ENCODE measurements around the gene NCOR2.

The NCOR2 gene

DNA sequence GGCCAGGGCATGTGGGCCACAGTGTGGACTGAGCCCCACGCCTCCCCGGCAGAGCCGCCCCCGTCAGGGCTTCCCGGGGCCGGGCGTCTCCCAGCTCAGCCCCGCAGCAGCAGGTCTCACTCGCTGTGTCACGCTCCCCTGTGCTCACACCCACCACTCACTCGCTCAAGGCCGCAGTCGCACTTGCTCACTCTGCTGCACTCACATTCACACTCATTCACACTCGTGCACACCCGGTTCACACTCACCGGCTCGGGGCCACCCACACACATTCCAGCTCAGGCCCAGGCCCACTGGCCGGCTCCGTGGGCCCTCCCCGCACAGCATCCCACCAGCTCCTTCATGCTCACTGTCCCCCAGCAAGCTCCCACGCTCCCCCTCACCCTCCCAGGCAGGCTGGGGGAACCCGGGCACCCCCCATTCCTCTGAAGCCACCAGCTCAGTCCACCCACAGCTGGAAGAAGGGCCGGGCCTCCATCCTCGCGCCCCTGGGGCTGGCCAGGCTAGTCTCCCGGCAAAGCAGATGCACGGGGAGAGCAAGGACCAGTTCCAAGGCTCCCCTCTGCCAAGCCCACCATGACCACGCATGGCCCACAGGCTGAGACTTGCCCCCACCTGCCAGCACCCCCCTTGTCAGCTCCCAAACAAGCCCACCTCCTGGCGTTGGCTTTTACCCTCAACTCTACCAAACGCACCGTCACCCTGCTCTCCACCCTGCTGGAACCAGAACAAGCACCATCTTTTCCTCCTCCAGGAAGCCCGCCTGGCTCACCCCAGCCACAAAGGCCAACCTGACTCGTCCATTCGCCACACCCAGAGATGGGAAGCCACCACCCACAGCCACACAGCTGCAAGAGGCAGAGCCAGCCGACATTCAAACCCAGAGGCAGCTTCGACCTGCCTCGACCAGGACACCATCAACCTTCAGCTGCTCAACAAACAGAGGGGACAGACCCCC, 28.0 kb downstream of the NCOR2 start:
- TF ChIP-seq ISL1 (CRISPR knock-in tag; IDR thresholded peaks at IDR 0.05) (no peak), TCF4 (CRISPR knock-in tag; IDR thresholded peaks at IDR 0.05; ENCODE audit: borderline replicate concordance) (no peak), PPARA (CRISPR knock-in tag; IDR thresholded peaks at IDR 0.05; ENCODE audit: borderline replicate concordance) (no peak), ZNF8 (CRISPR knock-in tag; IDR thresholded peaks at IDR 0.05) (no peak), ARNTL (CRISPR knock-in tag; IDR thresholded peaks at IDR 0.05; ENCODE audit: borderline replicate concordance, low read depth) (no peak), ESRRG (CRISPR knock-in tag; IDR thresholded peaks at IDR 0.05) (no peak), ZNF565 (CRISPR knock-in tag; conservative IDR thresholded peaks at IDR 0.05; ENCODE audit: low read depth) (no peak), RARB (CRISPR knock-in tag; IDR thresholded peaks at IDR 0.05) (no peak), ZFP3 (CRISPR knock-in tag; IDR thresholded peaks at IDR 0.05) (no peak)
- TF ChIP-seq, protein P1, sequence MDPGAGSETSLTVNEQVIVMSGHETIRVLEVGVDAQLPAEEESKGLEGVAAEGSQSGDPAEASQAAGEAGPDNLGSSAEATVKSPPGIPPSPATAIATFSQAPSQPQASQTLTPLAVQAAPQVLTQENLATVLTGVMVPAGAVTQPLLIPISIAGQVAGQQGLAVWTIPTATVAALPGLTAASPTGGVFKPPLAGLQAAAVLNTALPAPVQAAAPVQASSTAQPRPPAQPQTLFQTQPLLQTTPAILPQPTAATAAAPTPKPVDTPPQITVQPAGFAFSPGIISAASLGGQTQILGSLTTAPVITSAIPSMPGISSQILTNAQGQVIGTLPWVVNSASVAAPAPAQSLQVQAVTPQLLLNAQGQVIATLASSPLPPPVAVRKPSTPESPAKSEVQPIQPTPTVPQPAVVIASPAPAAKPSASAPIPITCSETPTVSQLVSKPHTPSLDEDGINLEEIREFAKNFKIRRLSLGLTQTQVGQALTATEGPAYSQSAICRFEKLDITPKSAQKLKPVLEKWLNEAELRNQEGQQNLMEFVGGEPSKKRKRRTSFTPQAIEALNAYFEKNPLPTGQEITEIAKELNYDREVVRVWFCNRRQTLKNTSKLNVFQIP (CRISPR knock-in tag; IDR thresholded peaks at IDR 0.05; ENCODE audit: borderline replicate concordance, low read depth) = no peak
- TF ChIP-seq, protein P2, sequence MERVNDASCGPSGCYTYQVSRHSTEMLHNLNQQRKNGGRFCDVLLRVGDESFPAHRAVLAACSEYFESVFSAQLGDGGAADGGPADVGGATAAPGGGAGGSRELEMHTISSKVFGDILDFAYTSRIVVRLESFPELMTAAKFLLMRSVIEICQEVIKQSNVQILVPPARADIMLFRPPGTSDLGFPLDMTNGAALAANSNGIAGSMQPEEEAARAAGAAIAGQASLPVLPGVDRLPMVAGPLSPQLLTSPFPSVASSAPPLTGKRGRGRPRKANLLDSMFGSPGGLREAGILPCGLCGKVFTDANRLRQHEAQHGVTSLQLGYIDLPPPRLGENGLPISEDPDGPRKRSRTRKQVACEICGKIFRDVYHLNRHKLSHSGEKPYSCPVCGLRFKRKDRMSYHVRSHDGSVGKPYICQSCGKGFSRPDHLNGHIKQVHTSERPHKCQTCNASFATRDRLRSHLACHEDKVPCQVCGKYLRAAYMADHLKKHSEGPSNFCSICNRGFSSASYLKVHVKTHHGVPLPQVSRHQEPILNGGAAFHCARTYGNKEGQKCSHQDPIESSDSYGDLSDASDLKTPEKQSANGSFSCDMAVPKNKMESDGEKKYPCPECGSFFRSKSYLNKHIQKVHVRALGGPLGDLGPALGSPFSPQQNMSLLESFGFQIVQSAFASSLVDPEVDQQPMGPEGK (CRISPR knock-in tag; IDR thresholded peaks at IDR 0.05; ENCODE audit: borderline replicate concordance) = no peak
- ATAC-seq = peak; percentile 4; the same call in 2 of the 3 replicates

DNA sequence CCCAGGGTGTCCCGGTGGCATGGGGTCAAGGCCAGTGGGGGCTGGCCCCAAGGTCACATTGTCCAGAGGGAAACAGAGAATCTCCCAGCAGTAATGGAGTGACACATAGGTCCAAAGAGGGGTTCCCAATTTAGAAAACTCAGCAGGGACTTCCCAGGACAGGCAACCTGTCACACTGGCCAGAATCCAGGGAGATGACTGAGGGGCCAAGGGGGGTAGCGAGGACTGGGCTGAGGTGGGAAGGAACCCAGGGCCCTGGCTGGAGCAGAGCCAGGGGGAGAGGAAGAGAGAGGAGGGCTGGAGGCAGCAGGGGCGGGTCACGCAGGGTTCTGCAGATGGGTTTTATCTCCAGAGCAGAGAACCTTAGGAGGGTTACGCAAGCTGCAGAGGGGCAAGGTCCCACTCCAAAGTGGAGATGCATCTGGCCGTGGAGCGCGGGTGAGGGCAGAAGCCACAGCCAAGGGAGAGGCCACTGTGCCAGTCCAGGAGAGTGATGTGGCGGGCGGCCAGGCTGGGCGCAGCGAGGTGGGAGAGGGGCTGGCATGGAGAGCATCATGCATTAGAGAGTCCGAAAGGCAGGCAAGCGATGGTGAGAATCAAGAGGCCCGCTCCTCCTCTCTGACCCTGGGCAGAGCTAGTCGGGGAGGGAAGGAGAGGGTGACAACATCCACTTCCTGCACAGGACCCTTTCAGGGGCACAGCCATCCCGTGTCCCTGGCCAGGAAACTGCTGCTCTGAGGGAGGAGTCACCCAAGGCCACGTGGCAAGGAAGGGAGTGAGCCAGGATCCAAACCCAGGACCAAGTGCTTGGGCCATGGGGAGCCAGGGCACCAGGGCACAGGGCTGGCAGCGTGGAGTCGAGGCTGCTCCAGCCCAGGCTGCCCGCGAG, 29.0 kb downstream of the NCOR2 start:
- TF ChIP-seq, protein P3, sequence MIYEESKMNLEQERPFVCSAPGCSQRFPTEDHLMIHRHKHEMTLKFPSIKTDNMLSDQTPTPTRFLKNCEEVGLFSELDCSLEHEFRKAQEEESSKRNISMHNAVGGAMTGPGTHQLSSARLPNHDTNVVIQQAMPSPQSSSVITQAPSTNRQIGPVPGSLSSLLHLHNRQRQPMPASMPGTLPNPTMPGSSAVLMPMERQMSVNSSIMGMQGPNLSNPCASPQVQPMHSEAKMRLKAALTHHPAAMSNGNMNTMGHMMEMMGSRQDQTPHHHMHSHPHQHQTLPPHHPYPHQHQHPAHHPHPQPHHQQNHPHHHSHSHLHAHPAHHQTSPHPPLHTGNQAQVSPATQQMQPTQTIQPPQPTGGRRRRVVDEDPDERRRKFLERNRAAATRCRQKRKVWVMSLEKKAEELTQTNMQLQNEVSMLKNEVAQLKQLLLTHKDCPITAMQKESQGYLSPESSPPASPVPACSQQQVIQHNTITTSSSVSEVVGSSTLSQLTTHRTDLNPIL (CRISPR knock-in tag; IDR thresholded peaks at IDR 0.05; ENCODE audit: low read depth) = no peak
- TF ChIP-seq, protein P1 (CRISPR knock-in tag; IDR thresholded peaks at IDR 0.05; ENCODE audit: borderline replicate concordance, low read depth) = no peak
- TF ChIP-seq, protein P4, sequence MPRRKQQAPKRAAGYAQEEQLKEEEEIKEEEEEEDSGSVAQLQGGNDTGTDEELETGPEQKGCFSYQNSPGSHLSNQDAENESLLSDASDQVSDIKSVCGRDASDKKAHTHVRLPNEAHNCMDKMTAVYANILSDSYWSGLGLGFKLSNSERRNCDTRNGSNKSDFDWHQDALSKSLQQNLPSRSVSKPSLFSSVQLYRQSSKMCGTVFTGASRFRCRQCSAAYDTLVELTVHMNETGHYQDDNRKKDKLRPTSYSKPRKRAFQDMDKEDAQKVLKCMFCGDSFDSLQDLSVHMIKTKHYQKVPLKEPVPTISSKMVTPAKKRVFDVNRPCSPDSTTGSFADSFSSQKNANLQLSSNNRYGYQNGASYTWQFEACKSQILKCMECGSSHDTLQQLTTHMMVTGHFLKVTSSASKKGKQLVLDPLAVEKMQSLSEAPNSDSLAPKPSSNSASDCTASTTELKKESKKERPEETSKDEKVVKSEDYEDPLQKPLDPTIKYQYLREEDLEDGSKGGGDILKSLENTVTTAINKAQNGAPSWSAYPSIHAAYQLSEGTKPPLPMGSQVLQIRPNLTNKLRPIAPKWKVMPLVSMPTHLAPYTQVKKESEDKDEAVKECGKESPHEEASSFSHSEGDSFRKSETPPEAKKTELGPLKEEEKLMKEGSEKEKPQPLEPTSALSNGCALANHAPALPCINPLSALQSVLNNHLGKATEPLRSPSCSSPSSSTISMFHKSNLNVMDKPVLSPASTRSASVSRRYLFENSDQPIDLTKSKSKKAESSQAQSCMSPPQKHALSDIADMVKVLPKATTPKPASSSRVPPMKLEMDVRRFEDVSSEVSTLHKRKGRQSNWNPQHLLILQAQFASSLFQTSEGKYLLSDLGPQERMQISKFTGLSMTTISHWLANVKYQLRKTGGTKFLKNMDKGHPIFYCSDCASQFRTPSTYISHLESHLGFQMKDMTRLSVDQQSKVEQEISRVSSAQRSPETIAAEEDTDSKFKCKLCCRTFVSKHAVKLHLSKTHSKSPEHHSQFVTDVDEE (CRISPR knock-in tag; IDR thresholded peaks at IDR 0.05) = 0 out of 2 replicates have a peak, but pooled peaks have one; percentile 8
- TF ChIP-seq CSDC2 (CRISPR knock-in tag; IDR thresholded peaks at IDR 0.05) (no peak), ZFP3 (CRISPR knock-in tag; IDR thresholded peaks at IDR 0.05) (no peak), TOX (CRISPR knock-in tag; IDR thresholded peaks at IDR 0.05; ENCODE audit: borderline replicate concordance) (no peak), ZC3H10 (CRISPR knock-in tag; IDR thresholded peaks at IDR 0.05) (no peak), ZFP30 (CRISPR knock-in tag; IDR thresholded peaks at IDR 0.05) (no peak)
- ATAC-seq = peak; percentile 21
